K562 (cell line): ENCODE measurements around the gene P2RY6. TPM values are rescaled to one million over a fixed set of nuclear protein-coding genes. Genes with fewer than 3 reads are reported as not detected.

ENCODE experiments used
- ATAC-seq: fragments of 200-7000 bp; cut with Tn5 transposase; 3 replicates; pipeline ENCODE4 v1.9.1; 2020; ENCODE audit warnings: moderate library complexity
- BruUV-seq: library from RNA; stranded (reverse); fragments of 400-500 nt; replicated peaks from 2 replicates; lab custom pipeline; 2021; lab: Mats Ljungman, UMichigan
- CTCF ChIA-PET: fragments of 300-600 bp; formaldehyde crosslinking; extraction: SDS; loops from one replicate; lab custom pipeline; 2021; ENCODE audit warnings: low intra/inter-chr PET ratio; lab: Yijun Ruan, JAX
- POLR2A ChIA-PET: fragments of 300-600, 350-650 bp; sonication (Branson Sonifier 250); formaldehyde crosslinking; extraction: SDS; loops from one replicate; lab custom pipeline; 2021; ENCODE audit warnings: antibody characterized with exemption, inconsistent platforms; lab: Yijun Ruan, JAX
- DNase-seq, 4 experiments: peaks; one replicate each; pipeline versions ENCODE4 v3.0.0 to v3.0.0-alpha.2; 2011 to 2018; ENCODE audit warnings: low spot score in 3 of 4, mixed read lengths in 3 of 4; ENCODE audit errors: extremely low read depth in 1 of 4
- FAIRE-seq: peaks from 2 replicates; lab custom pipeline; 2011; peaks lifted over from hg19 to GRCh38; lab: Jason Lieb, UNC
- H2AFZ ChIP-seq: 2 replicates; pipeline ENCODE4 v1.6.0; 2011; ENCODE audit warnings: low read depth, low read length, control low read depth, inconsistent platforms
- H3K27ac ChIP-seq: fragments of 200-600 bp; 3 replicates; pipeline ENCODE4 v1.8.0; 2011; ENCODE audit warnings: low read depth, mild to moderate bottlenecking, control low read depth, inconsistent platforms, low read length, moderate library complexity, mixed read lengths; ENCODE audit errors: extremely low read depth
- H3K27me3 ChIP-seq, 2 experiments: fragments of 300-600 bp in 1 of 2; 2 replicates in 1 of 2; 3 replicates in 1 of 2; pipeline versions ENCODE4 v1.6.0 to v1.8.0; 2011; ENCODE audit warnings: inconsistent platforms in 2 of 2, low read length in 2 of 2, mild to moderate bottlenecking in 1 of 2, mixed read lengths in 1 of 2, moderate library complexity in 1 of 2; ENCODE audit not compliant: control insufficient read depth in 2 of 2, insufficient read depth in 2 of 2
- H3K36me3 ChIP-seq: fragments of 300-600 bp; 3 replicates; pipeline ENCODE4 v1.8.0; 2011; ENCODE audit warnings: mild to moderate bottlenecking, low read length, inconsistent platforms; ENCODE audit not compliant: control insufficient read depth, insufficient read depth
- H3K4me1 ChIP-seq, 2 experiments: fragments of 200-600 bp in 1 of 2; replicated peaks in 1 of 2; 2 replicates in 1 of 2; 3 replicates in 1 of 2; pipeline versions ENCODE4 v1.5.1 to v1.8.0; 2011; ENCODE audit warnings: inconsistent platforms in 2 of 2, low read length in 2 of 2, mild to moderate bottlenecking in 1 of 2, mixed read lengths in 1 of 2, moderate library complexity in 1 of 2; ENCODE audit not compliant: control insufficient read depth in 2 of 2, insufficient read depth in 2 of 2
- H3K4me2 ChIP-seq: 2 replicates; pipeline ENCODE4 v1.6.1; 2011; ENCODE audit warnings: low read length, control low read depth, inconsistent platforms, mixed read lengths; ENCODE audit not compliant: insufficient read depth
- H3K4me3 ChIP-seq: fragments of 200-600 bp; sonication (generic), shearing (Covaris generic); 2 replicates; pipeline ENCODE4 v1.5.1; 2016; ENCODE audit warnings: control low read depth, inconsistent platforms
- H3K79me2 ChIP-seq: fragments of 200-600 bp; 3 replicates; pipeline ENCODE4 v1.8.0; 2011; ENCODE audit warnings: low read length, inconsistent platforms; ENCODE audit not compliant: control insufficient read depth, insufficient read depth
- H3K9ac ChIP-seq, 2 experiments: 2 replicates each; pipeline versions ENCODE4 v1.6.0 to v1.6.1; 2011; ENCODE audit warnings: low read depth in 2 of 2, low read length in 2 of 2, control low read depth in 1 of 2, inconsistent platforms in 1 of 2, mild to moderate bottlenecking in 1 of 2, mixed read lengths in 1 of 2; ENCODE audit not compliant: insufficient read depth in 1 of 2
- H3K9me1 ChIP-seq: one replicate; pipeline ENCODE4 v1.6.0; 2011; ENCODE audit warnings: inconsistent platforms, mild to moderate bottlenecking, low read length, moderate library complexity; ENCODE audit not compliant: control insufficient read depth, insufficient read depth
- H3K9me3 ChIP-seq: replicated peaks from 2 replicates; pipeline ENCODE4 v1.5.1; 2011; ENCODE audit warnings: low read depth, low read length, inconsistent platforms; ENCODE audit not compliant: control insufficient read depth, insufficient read depth
- H4K20me1 ChIP-seq: replicated peaks from 2 replicates; pipeline ENCODE4 v1.6.1; 2011; ENCODE audit warnings: low read length, inconsistent platforms, mixed read lengths; ENCODE audit not compliant: control insufficient read depth, insufficient read depth
- ARHGAP35 ChIP-seq: fragments of 450-650 bp; IDR thresholded peaks from 2 replicates; pipeline ENCODE4 v1.6.1; 2018; ENCODE audit not compliant: partially characterized antibody
- CREB3L1 ChIP-seq: fragments of 450-650 bp; IDR thresholded peaks from 2 replicates; pipeline ENCODE4 v1.6.1; 2014; ENCODE audit warnings: low read depth, mild to moderate bottlenecking, moderate library complexity, borderline replicate concordance
- EHMT2 ChIP-seq: fragments of 450-650 bp; IDR thresholded peaks from 2 replicates; pipeline ENCODE4 v1.6.1; 2018; ENCODE audit warnings: antibody characterized with exemption
- GABPB2 ChIP-seq: fragments of 250-450 bp; sonication (Bioruptor Pico); conservative IDR thresholded peaks from 2 replicates; pipeline ENCODE4 v1.5.1; 2021; ENCODE audit warnings: mild to moderate bottlenecking
- GTF2F1 ChIP-seq: IDR thresholded peaks from 2 replicates; pipeline ENCODE4 v1.6.1; 2011; ENCODE audit warnings: low read depth, low read length, improper control_type of control experiment
- MAFK ChIP-seq: IDR thresholded peaks from 2 replicates; pipeline ENCODE4 v1.6.1; 2011; ENCODE audit warnings: low read length, improper control_type of control experiment
- RBM15 ChIP-seq: fragments of 200-400 bp; formaldehyde crosslinking; IDR thresholded peaks from 2 replicates; pipeline ENCODE4 v1.6.1; 2018; ENCODE audit warnings: mild to moderate bottlenecking, low read length, moderate library complexity; ENCODE audit not compliant: insufficient read depth
- THRA ChIP-seq: fragments of 450-650 bp; IDR thresholded peaks from 2 replicates; pipeline ENCODE4 v1.6.1; 2017; ENCODE audit warnings: mild to moderate bottlenecking, moderate library complexity
- ZNF23 ChIP-seq: fragments of 250-450 bp; sonication (Bioruptor Pico); IDR thresholded peaks from 2 replicates; pipeline ENCODE4 v1.4.0; 2020; ENCODE audit warnings: mild to moderate bottlenecking
- ZNF445 ChIP-seq: fragments of 250-450 bp; sonication (Bioruptor Pico); IDR thresholded peaks from 2 replicates; pipeline ENCODE4 v1.4.0; 2020; ENCODE audit warnings: low read depth, mild to moderate bottlenecking, moderate library complexity
- WGBS: fragments of 100-300 bp; shearing (Covaris generic); methylation state at CpG from one replicate; pipeline ENCODE4 v1.1.6; 2016; ENCODE audit warnings: low coverage, mixed read lengths; ENCODE audit not compliant: insufficient coverage; ENCODE audit errors: missing lambda C conversion rate; 5-methylcytosine and 5-hydroxymethylcytosine counted together
- in situ Hi-C: fragments of 300-500 bp; cut with MboI; formaldehyde crosslinking; loops from 4 replicates; pipeline ENCODE4 v1.15.0; 2018; ENCODE audit warnings: inconsistent platforms, mixed read lengths
- intact Hi-C: fragments of 100-400 bp; cut with micrococcal nuclease; formaldehyde crosslinking; loops from 2 replicates; pipeline ENCODE4 v1.14.2; 2022
- polyA plus RNA-seq, 8 experiments: library from polyadenylated mRNA; depleted of rRNA in 4 of 8; stranded (reverse) in 5 of 8; unstranded in 3 of 8; fragments of >200 nt; fragmentation: Nextera tagmentation in 2 of 8; fragmentation: Illumina TruSeq in 1 of 8; extraction: Ambion mirVana in 2 of 8; extraction: Trizol in 1 of 8; gene quantifications; 2 replicates each; pipeline versions ENCODE4 v1.2.1 to v1.2.3, GENCODE V29; 2011 to 2014; ENCODE audit warnings: inconsistent platforms in 1 of 8, missing spikeins in 1 of 8
- total RNA-seq, 7 experiments: library from RNA; depleted of rRNA in 6 of 7; stranded (reverse); fragments of >200 nt in 6 of 7; fragmentation: Illumina TruSeq in 2 of 7; extraction: Trizol in 2 of 7; gene quantifications; 2 replicates each; pipeline versions ENCODE4 v1.2.1 to v1.2.3, GENCODE V29; 2011 to 2021; ENCODE audit warnings: low replicate concordance in 1 of 7

P2RY6 gene
- total and polyA plus RNA-seq, 9 of the 15 experiments (the other 6 are each of a cell fraction or from before 2014, with no cell fraction given), result not detected

- Histone ChIP-seq H2AFZ (no peak overlapping the region), H3K9me3 (no peaks in the 10 kb centered on the region), H3K9me1 (no peaks in the 10 kb centered on the region), H3K9ac (no peak overlapping the region), H3K27ac (no peak overlapping the region), H3K79me2 (no peaks in the 10 kb centered on the region), H3K4me1 (peaks cover 0 to 14% of the 10 kb centered on the region in 2 experiments; a peak in 3 of 5 replicates), H3K36me3 (no peaks in the 10 kb centered on the region)
- CTCF ChIA-PET, result no interaction called here
- ATAC-seq (no peak), FAIRE-seq (no peak)
- no TSS peak for BruUV-seq
- TF ChIP-seq ARHGAP35 (no peak), ZNF445 (no peak), RBM15 (no peak), EHMT2 (no peak), GABPB2 (CRISPR knock-in tag) (no peak), ZNF23 (CRISPR knock-in tag) (no peak), CREB3L1 (no peak), GTF2F1 (no peak), THRA (no peak), MAFK (no peak)
- TF ChIP-seq, all 486 proteins: peak for 0
- 2% methylated on average over 11 of the region's 18 CpGs for WGBS
- intact Hi-C loops (no loop called here), in situ Hi-C loops (no loop called here)
- Histone ChIP-seq H3K4me3 (no peak overlapping the region), H3K4me2 (no peak overlapping the region), H4K20me1 (no peaks in the 10 kb centered on the region), H3K27me3 (peaks cover 34 to 87% of the 10 kb centered on the region in 2 experiments)
- POLR2A ChIA-PET, result interaction anchor here (0.6 to 1.4 kb wide), 3 partner anchors 8 to 74 kb away, joined by 3 to 4 read pairs (median 3); no protein-coding TSS in a partner anchor
- DNase-seq, result no peak
These were observed 1.2 kb upstream of the P2RY6 start for GRCh38 chr11:73270855-73271477.
